ENCODE measurements around the gene KIAA0040. TPM values are rescaled to one million over a fixed set of nuclear protein-coding genes. Genes with fewer than 3 reads are reported as not detected.

KIAA0040 gene
- total and polyA plus RNA-seq, 9 donors, result 9.1 to 15.7 (median 14.0) TPM

DNA sequence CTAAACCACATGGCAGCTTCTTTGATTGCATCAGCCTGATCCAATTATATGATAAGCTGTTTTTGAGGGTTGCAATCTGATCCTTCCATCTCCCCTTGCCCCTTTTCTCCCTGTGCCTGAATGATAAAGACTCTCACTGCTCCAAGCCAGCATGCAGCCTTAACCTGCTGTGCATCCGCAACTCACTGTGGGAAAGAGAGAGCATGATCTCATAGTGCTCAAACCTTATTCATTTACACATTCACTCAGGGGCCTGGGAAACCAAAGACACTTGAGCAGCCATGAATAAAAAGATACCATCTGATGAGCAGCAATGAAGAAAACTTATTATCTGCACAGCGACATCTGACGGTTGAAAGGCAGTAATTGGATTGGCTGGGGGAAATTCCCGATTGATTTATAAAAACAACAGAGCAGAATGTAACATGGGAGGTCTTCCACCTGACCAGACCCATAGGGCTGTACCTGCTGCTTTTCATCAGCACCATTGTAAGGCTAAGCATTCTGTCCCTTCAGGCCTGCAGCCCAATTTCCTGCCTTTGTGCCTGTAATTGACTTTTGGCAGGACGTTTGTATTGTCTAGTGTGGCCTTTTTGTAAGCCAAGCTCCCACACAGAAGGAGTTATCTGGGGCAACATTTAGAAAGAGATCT, 62.5 kb downstream of the KIAA0040 start:
- Histone ChIP-seq H3K9me3 (replicated peaks; ENCODE audit: control insufficient read depth, low read depth, low read length) (no peaks in the 10 kb centered on the region), H3K27me3 (ENCODE audit: control insufficient read depth, insufficient read depth, low read length) (no peaks in the 10 kb centered on the region), H3K4me1 (ENCODE audit: control insufficient read depth, insufficient read depth, low read length) (peaks cover 11% of the 10 kb centered on the region), H3K27ac (ENCODE audit: low read length) (peak overlapping the region; percentile 60), H3K36me3 (ENCODE audit: control insufficient read depth, insufficient read depth, low read length) (no peaks in the 10 kb centered on the region), H3K4me3 (ENCODE audit: low read length) (no peak overlapping the region)
- 83% methylated on average over 1 of the region's 5 CpGs for WGBS (ENCODE audit: insufficient coverage)
- DNase-seq, result peak; percentile 54

DNA sequence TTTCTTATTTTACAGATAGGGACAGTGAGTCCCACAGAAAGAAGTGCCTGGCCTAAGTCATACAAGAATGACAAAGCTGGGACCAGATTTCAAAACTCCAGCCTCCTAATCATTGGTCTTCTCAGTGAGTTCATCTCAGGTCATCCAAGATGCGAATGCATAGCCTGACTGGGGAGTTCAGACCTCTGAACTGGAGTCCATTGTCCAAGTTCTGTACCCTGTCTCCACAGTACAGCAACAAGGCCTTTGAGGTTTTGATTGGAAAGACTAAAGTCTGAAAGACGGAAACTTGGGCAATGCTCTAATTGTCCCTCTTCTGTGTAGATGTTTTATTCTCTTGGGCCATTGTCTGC, 63.0 kb downstream of the KIAA0040 start:
- WGBS (ENCODE audit: insufficient coverage), result 67% methylated on average over 1 of the region's 2 CpGs
- Histone ChIP-seq H3K4me1 (ENCODE audit: control insufficient read depth, insufficient read depth, low read length) (peaks cover 11% of the 10 kb centered on the region), H3K27me3 (ENCODE audit: control insufficient read depth, insufficient read depth, low read length) (no peaks in the 10 kb centered on the region), H3K36me3 (ENCODE audit: control insufficient read depth, insufficient read depth, low read length) (no peaks in the 10 kb centered on the region), H3K9me3 (replicated peaks; ENCODE audit: control insufficient read depth, low read depth, low read length) (no peaks in the 10 kb centered on the region), H3K4me3 (ENCODE audit: low read length) (no peak overlapping the region), H3K27ac (ENCODE audit: low read length) (peak overlapping the region; percentile 60)
- peak; percentile 20 for DNase-seq

DNA sequence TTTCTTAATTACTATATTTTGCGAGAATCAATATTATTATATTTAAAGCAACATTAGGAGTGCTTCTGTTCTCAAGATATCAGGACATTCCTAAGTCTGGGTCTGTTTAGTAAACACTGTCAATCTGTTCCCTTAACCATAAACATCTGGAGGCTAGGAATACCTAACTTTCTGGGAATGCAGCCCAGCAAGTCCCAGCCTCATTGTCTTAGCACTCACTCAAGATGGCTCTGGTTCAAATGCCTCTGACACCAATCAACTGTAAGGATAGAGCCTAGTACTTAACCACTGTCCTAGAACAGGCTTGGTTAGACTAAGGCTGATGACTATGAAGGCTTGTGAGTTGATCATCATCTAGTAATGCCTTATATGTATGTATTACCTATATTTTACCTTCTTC, 63.4 kb downstream of the KIAA0040 start:
- peaks cover 11% of the 10 kb centered on the region for H3K4me1 ChIP-seq (ENCODE audit: control insufficient read depth, insufficient read depth, low read length)
- H3K27ac ChIP-seq (ENCODE audit: low read length), result peak overlapping the region; percentile 60
- H3K27me3 ChIP-seq (ENCODE audit: control insufficient read depth, insufficient read depth, low read length), result no peaks in the 10 kb centered on the region
- WGBS (ENCODE audit: insufficient coverage), result no CpG with 5 or more reads among the region's 1 CpG
- H3K4me3 ChIP-seq (ENCODE audit: low read length), result no peak overlapping the region
- H3K9me3 ChIP-seq (replicated peaks; ENCODE audit: control insufficient read depth, low read depth, low read length), result no peaks in the 10 kb centered on the region
- no peaks in the 10 kb centered on the region for H3K36me3 ChIP-seq (ENCODE audit: control insufficient read depth, insufficient read depth, low read length)
- DNase-seq, result peak; percentile 94

DNA sequence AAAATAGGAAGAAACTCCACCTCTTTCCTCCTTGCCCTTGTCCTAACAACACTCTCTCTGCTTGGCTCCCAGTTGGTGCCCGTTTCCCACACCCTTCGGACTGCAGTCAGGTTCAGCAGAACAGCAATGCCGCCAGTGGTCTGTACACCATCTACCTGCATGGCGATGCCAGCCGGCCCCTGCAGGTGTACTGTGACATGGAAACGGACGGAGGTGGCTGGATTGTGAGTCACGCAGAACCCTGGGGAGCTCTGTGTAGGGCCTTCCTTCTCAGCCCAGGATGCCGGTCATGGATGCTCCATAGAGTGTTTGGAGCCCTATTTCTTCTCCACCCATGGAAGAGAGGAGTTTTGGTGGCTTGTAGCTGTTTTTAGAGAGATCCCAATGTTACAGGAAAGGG, 64.1 kb downstream of the KIAA0040 start:
- H3K9me3 ChIP-seq (replicated peaks; ENCODE audit: control insufficient read depth, low read depth, low read length), result no peaks in the 10 kb centered on the region
- WGBS (ENCODE audit: insufficient coverage), result 83% methylated on average over 8 of the region's 9 CpGs

DNA sequence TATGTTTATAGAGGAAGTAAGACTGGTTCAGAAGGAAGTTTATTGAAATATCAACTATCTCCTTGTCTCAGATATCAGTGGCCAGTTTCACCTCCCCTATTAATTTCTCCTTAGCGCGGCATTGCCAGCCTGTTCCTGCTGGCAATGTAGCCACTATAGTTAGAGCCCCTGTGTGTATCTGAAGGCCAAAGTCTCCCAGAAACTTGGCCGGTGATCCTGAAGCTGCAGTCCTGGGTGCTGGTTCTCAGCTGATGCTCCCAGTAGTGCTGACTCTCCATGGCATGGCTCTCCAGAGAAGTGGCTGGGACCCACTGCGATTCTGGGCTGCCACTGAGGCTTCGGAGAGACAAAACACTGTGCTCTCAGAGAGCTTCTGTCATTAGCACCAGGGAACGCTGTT, 65.0 kb downstream of the KIAA0040 start:
- DNase-seq, result no peak
- no peak overlapping the region for H3K27ac ChIP-seq (ENCODE audit: low read length)

More for the DNA sequence above, 64.1 kb downstream of the KIAA0040 start:
- Histone ChIP-seq H3K4me3 (ENCODE audit: low read length) (no peak overlapping the region), H3K36me3 (ENCODE audit: control insufficient read depth, insufficient read depth, low read length) (no peaks in the 10 kb centered on the region), H3K27me3 (ENCODE audit: control insufficient read depth, insufficient read depth, low read length) (no peaks in the 10 kb centered on the region), H3K27ac (ENCODE audit: low read length) (peak overlapping the region; percentile 5), H3K4me1 (ENCODE audit: control insufficient read depth, insufficient read depth, low read length) (peaks cover 11% of the 10 kb centered on the region)
- DNase-seq, result no peak

DNA sequence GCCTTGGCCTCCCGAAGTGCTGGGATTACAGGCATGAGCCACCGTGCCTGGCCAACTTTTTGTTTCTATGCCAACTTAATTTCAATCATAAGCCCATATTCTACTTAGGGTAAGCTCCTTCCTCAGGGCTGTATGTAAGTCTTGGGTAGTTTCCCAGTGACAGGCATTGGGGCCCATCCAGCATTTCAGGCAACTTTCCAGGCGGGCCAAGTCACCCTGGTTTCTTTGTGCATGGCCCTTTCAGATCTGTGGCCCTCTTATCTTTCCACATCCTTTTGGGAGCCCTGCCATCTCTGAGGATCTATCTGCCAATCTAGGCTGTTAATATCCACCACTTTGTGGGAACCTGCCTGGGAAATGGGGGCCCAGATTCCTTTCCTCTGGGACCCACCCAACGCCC, 66.2 kb downstream of the KIAA0040 start:
- H3K4me1 ChIP-seq (ENCODE audit: control insufficient read depth, insufficient read depth, low read length), result peaks cover 11% of the 10 kb centered on the region
- H3K27me3 ChIP-seq (ENCODE audit: control insufficient read depth, insufficient read depth, low read length), result no peaks in the 10 kb centered on the region
- WGBS (ENCODE audit: insufficient coverage), result 74% methylated on average over 2 of the region's 4 CpGs
- H3K27ac ChIP-seq (ENCODE audit: low read length), result no peak overlapping the region
- H3K36me3 ChIP-seq (ENCODE audit: control insufficient read depth, insufficient read depth, low read length), result no peaks in the 10 kb centered on the region
- H3K9me3 ChIP-seq (replicated peaks; ENCODE audit: control insufficient read depth, low read depth, low read length), result no peaks in the 10 kb centered on the region
- DNase-seq, result no peak
- no peak overlapping the region for H3K4me3 ChIP-seq (ENCODE audit: low read length)

More for the DNA sequence above, 65.0 kb downstream of the KIAA0040 start:
- Histone ChIP-seq H3K27me3 (ENCODE audit: control insufficient read depth, insufficient read depth, low read length) (no peaks in the 10 kb centered on the region), H3K4me3 (ENCODE audit: low read length) (no peak overlapping the region), H3K36me3 (ENCODE audit: control insufficient read depth, insufficient read depth, low read length) (no peaks in the 10 kb centered on the region), H3K9me3 (replicated peaks; ENCODE audit: control insufficient read depth, low read depth, low read length) (no peaks in the 10 kb centered on the region), H3K4me1 (ENCODE audit: control insufficient read depth, insufficient read depth, low read length) (peaks cover 11% of the 10 kb centered on the region)
- 93% methylated on average over 6 of the region's 6 CpGs for WGBS (ENCODE audit: insufficient coverage)

DNA sequence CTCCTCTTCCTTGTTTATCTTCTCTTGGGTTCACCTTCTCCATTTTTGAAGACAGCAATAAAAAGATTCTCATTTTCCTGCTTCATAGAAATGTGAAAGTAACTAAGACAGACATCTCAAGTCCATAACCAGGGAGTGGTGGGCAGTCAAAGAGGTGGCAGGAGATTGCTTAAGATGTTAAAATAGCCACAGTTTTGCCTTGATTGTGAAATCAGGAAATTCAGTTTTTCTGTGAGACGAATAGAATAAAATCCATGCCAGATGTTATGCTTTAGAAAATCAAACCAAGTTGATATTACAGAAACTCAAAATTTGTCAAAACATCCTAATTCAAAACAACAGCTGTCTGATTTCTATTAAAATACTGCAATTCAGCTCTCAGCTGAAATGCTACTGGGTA, 67.7 kb downstream of the KIAA0040 start:
- Histone ChIP-seq H3K4me3 (ENCODE audit: low read length) (no peak overlapping the region), H3K27me3 (ENCODE audit: control insufficient read depth, insufficient read depth, low read length) (no peaks in the 10 kb centered on the region), H3K9me3 (replicated peaks; ENCODE audit: control insufficient read depth, low read depth, low read length) (no peaks in the 10 kb centered on the region), H3K36me3 (ENCODE audit: control insufficient read depth, insufficient read depth, low read length) (no peaks in the 10 kb centered on the region), H3K4me1 (ENCODE audit: control insufficient read depth, insufficient read depth, low read length) (peaks cover 9% of the 10 kb centered on the region), H3K27ac (ENCODE audit: low read length) (no peak overlapping the region)
- no CpG with 5 or more reads among the region's 1 CpG for WGBS (ENCODE audit: insufficient coverage)
- DNase-seq, result no peak

DNA sequence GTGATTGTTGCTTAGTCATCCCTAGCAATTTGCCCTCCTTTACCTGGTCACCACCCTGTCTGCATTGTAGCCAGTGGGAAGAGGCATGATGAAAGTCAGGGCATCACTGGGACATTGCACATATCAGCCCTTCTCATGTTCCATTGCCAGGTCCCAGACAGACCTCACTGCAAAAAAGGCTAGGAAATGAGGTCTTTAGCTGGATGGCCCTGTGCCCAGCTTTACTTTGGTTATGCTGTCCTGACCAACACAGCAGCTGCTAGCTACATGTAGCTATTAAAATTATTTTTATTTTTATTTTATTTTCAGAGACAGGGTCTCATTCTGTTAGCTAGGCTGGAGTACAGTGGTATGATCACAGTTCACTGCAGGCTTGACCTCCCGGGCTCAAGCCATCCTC, 72.1 kb downstream of the KIAA0040 start:
- Histone ChIP-seq H3K36me3 (ENCODE audit: control insufficient read depth, insufficient read depth, low read length) (no peaks in the 10 kb centered on the region), H3K4me3 (ENCODE audit: low read length) (no peak overlapping the region), H3K27me3 (ENCODE audit: control insufficient read depth, insufficient read depth, low read length) (no peaks in the 10 kb centered on the region), H3K27ac (ENCODE audit: low read length) (no peak overlapping the region), H3K9me3 (replicated peaks; ENCODE audit: control insufficient read depth, low read depth, low read length) (no peaks in the 10 kb centered on the region), H3K4me1 (ENCODE audit: control insufficient read depth, insufficient read depth, low read length) (no peaks in the 10 kb centered on the region)
- DNase-seq, result no peak
- WGBS (ENCODE audit: insufficient coverage), result no CpG with 5 or more reads among the region's 1 CpG

DNA sequence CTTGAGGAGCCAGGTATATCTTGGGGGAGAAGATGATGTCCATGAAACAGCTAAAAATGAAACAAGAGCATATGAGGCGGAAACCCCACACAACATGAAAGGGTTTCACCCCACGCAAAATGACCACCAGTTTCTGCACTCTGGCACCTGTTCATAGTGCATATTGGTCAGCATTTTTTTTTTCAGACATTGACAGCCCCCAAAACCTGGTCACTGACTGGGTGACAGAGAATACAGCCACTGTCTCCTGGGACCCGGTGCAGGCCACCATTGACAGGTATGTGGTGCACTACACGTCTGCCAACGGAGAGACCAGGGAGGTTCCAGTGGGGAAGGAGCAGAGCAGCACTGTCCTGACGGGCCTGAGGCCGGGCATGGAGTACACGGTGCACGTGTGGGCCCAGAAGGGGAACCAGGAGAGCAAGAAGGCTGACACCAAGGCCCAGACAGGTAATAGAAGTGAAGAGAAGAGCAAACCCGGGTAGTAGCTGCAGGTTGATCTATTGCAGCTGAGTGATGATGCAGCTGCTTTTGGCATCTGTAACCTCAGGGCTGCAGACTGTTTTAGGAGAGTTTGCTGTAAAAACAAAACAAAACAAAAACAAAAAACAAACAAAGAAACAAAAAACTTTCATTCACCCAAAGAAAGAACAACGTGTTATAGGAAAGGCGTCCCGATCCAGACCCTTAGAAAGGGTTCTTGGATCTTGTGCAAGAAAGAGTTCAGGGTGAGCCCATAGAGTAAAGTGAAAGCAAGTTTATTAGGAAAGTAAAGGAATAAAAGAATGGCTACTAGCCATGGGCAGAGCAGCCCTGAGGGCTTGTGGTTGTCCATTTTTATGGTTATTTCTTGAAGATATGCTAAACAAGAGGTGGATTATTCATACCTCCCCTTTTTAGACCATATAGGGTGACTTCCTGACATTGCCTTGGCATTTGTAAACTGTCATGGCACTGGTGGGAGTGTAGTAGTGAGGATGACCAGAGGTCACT, 73.9 kb downstream of the KIAA0040 start:
- DNase-seq, result no peak
- no peaks in the 10 kb centered on the region for H3K36me3 ChIP-seq (ENCODE audit: control insufficient read depth, insufficient read depth, low read length)
- H3K27me3 ChIP-seq (ENCODE audit: control insufficient read depth, insufficient read depth, low read length), result no peaks in the 10 kb centered on the region
- WGBS (ENCODE audit: insufficient coverage), result 88% methylated on average over 11 of the region's 13 CpGs
- H3K9me3 ChIP-seq (replicated peaks; ENCODE audit: control insufficient read depth, low read depth, low read length), result peaks cover 8% of the 10 kb centered on the region
- no peaks in the 10 kb centered on the region for H3K4me1 ChIP-seq (ENCODE audit: control insufficient read depth, insufficient read depth, low read length)
- H3K4me3 ChIP-seq (ENCODE audit: low read length), result no peak overlapping the region
- no peak overlapping the region for H3K27ac ChIP-seq (ENCODE audit: low read length)

DNA sequence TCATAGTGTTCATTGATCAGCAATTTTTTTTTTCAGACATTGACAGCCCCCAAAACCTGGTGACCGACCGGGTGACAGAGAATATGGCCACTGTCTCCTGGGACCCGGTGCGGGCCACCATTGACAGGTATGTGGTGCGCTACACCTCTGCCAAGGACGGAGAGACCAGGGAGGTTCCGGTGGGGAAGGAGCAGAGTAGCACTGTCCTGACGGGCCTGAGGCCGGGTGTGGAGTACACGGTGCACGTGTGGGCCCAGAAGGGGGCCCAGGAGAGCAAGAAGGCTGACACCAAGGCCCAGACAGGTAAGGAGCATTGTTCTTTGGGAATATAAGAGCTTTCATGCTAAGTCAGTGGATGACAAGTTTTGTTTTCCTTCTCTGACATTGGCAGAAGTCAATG, 75.7 kb downstream of the KIAA0040 start:
- no peaks in the 10 kb centered on the region for H3K27me3 ChIP-seq (ENCODE audit: control insufficient read depth, insufficient read depth, low read length)
- no peaks in the 10 kb centered on the region for H3K36me3 ChIP-seq (ENCODE audit: control insufficient read depth, insufficient read depth, low read length)
- H3K4me3 ChIP-seq (ENCODE audit: low read length), result no peak overlapping the region
- DNase-seq, result no peak
- peaks cover 14% of the 10 kb centered on the region for H3K9me3 ChIP-seq (replicated peaks; ENCODE audit: control insufficient read depth, low read depth, low read length)
- 72% methylated on average over 11 of the region's 11 CpGs for WGBS (ENCODE audit: insufficient coverage)
- H3K27ac ChIP-seq (ENCODE audit: low read length), result no peak overlapping the region
- H3K4me1 ChIP-seq (ENCODE audit: control insufficient read depth, insufficient read depth, low read length), result no peaks in the 10 kb centered on the region
